WTC11 (cell line): ENCODE results near the gene SLC28A1. TPM values are rescaled to one million over a fixed set of nuclear protein-coding genes. Genes with fewer than 3 reads are reported as not detected.

ENCODE experiments used
- ATAC-seq: fragments of 200-7000 bp; cut with Tn5 transposase; 2 replicates; pipeline ENCODE4 v1.10.0; 2021; ENCODE audit warnings: mild to moderate bottlenecking, moderate library complexity
- CTCF ChIA-PET: fragments of 300-600 bp; sonication (Branson Sonifier 250); formaldehyde crosslinking; loops from one replicate; lab custom pipeline; 2021; ENCODE audit warnings: antibody characterized with exemption; lab: Charles Lee
- POLR2A ChIA-PET: fragments of 350-600 bp; sonication (Branson Sonifier 250); formaldehyde crosslinking; loops from one replicate; lab custom pipeline; 2021; ENCODE audit warnings: antibody characterized with exemption; lab: Charles Lee
- DNase-seq: peaks from one replicate; pipeline ENCODE4 v3.0.0; 2021; ENCODE audit warnings: low spot score
- H3K27ac Mint-ChIP-seq: 2 replicates; pipeline ENCODE4 v1.8.0; 2021; ENCODE audit warnings: mixed read lengths
- H3K27me3 Mint-ChIP-seq: 2 replicates; pipeline ENCODE4 v1.8.0; 2021; ENCODE audit warnings: low read depth, mild to moderate bottlenecking, moderate library complexity, mixed read lengths
- H3K36me3 Mint-ChIP-seq: 2 replicates; pipeline ENCODE4 v1.8.0; 2021; ENCODE audit warnings: mixed read lengths
- H3K4me1 Mint-ChIP-seq: 2 replicates; pipeline ENCODE4 v1.8.0; 2022; ENCODE audit warnings: mixed read lengths
- H3K4me3 Mint-ChIP-seq: 2 replicates; pipeline ENCODE4 v1.8.0; 2021; ENCODE audit warnings: mild to moderate bottlenecking, moderate library complexity, mixed read lengths
- H3K9me3 Mint-ChIP-seq: 2 replicates; pipeline ENCODE4 v1.8.0; 2021; ENCODE audit warnings: mixed read lengths
- ATF2 ChIP-seq: sonication (generic); formaldehyde crosslinking; IDR thresholded peaks from 2 replicates; pipeline ENCODE4 v1.8.1; 2022; ENCODE audit warnings: low read depth, missing genetic modification reagents, borderline replicate concordance
- ATF3 ChIP-seq: sonication (generic); formaldehyde crosslinking; conservative IDR thresholded peaks from 2 replicates; pipeline ENCODE4 v1.8.1; 2022; ENCODE audit warnings: mild to moderate bottlenecking, missing genetic modification reagents
- ESRRA ChIP-seq: sonication (generic); formaldehyde crosslinking; IDR thresholded peaks from 2 replicates; pipeline ENCODE4 v1.8.1; 2022; ENCODE audit warnings: mild to moderate bottlenecking, missing genetic modification reagents, borderline replicate concordance
- ETV6 ChIP-seq: sonication (generic); formaldehyde crosslinking; IDR thresholded peaks from 2 replicates; pipeline ENCODE4 v1.8.1; 2022; ENCODE audit warnings: mild to moderate bottlenecking, missing genetic modification reagents
- GABPB1 ChIP-seq: sonication (generic); formaldehyde crosslinking; IDR thresholded peaks from 2 replicates; pipeline ENCODE4 v1.8.1; 2023; ENCODE audit warnings: mild to moderate bottlenecking, missing genetic modification reagents
- KAT7 ChIP-seq: sonication (generic); formaldehyde crosslinking; IDR thresholded peaks from 2 replicates; pipeline ENCODE4 v1.8.1; 2023; ENCODE audit warnings: missing genetic modification reagents, mild to moderate bottlenecking, borderline replicate concordance
- MAX ChIP-seq: sonication (generic); formaldehyde crosslinking; IDR thresholded peaks from 2 replicates; pipeline ENCODE4 v1.8.0; 2022; ENCODE audit warnings: mild to moderate bottlenecking, missing genetic modification reagents
- MXD4 ChIP-seq: fragments of 250-450 bp; sonication (Bioruptor Pico); IDR thresholded peaks from 2 replicates; pipeline ENCODE4 v1.8.0; 2021; ENCODE audit warnings: mild to moderate bottlenecking, moderate library complexity, borderline replicate concordance
- MYBL2 ChIP-seq: sonication (generic); formaldehyde crosslinking; IDR thresholded peaks from 2 replicates; pipeline ENCODE4 v1.8.1; 2023; ENCODE audit warnings: mild to moderate bottlenecking, moderate library complexity, missing genetic modification reagents
- NR1H2 ChIP-seq: sonication (generic); formaldehyde crosslinking; IDR thresholded peaks from 2 replicates; pipeline ENCODE4 v1.9.0; 2021; ENCODE audit warnings: mild to moderate bottlenecking, moderate library complexity, missing genetic modification reagents
- PRRX2 ChIP-seq: fragments of 250-450 bp; sonication (Bioruptor Pico); IDR thresholded peaks from 2 replicates; pipeline ENCODE4 v1.8.0; 2021; ENCODE audit warnings: mild to moderate bottlenecking
- RORB ChIP-seq: fragments of 250-450 bp; sonication (Bioruptor Pico); IDR thresholded peaks from 2 replicates; pipeline ENCODE4 v1.9.0; 2021; ENCODE audit warnings: mild to moderate bottlenecking
- SOX15 ChIP-seq: fragments of 250-450 bp; sonication (Bioruptor Pico); IDR thresholded peaks from 2 replicates; pipeline ENCODE4 v1.9.0; 2021; ENCODE audit warnings: mild to moderate bottlenecking
- SP1 ChIP-seq: sonication (generic); formaldehyde crosslinking; conservative IDR thresholded peaks from 2 replicates; pipeline ENCODE4 v1.8.1; 2022; ENCODE audit warnings: missing genetic modification reagents
- ZBTB21 ChIP-seq: sonication (generic); formaldehyde crosslinking; IDR thresholded peaks from 2 replicates; pipeline ENCODE4 v1.8.1; 2023; ENCODE audit warnings: mild to moderate bottlenecking, missing genetic modification reagents, borderline replicate concordance
- ZNF121 ChIP-seq: sonication (generic); formaldehyde crosslinking; IDR thresholded peaks from 2 replicates; pipeline ENCODE4 v1.8.0; 2023; ENCODE audit warnings: missing genetic modification reagents
- ZNF219 ChIP-seq: sonication (generic); formaldehyde crosslinking; IDR thresholded peaks from 2 replicates; pipeline ENCODE4 v1.8.0; 2023; ENCODE audit warnings: missing genetic modification reagents, mild to moderate bottlenecking, borderline replicate concordance
- total RNA-seq: library from RNA; stranded (reverse); gene quantifications from 3 replicates; pipeline ENCODE4 v1.2.3, GENCODE V29; 2021
- TF ChIP-seq, protein P1 (sequence below): sonication (generic); formaldehyde crosslinking; IDR thresholded peaks from 2 replicates; pipeline ENCODE4 v1.8.1; 2022; ENCODE audit warnings: low read depth, mild to moderate bottlenecking, moderate library complexity, missing genetic modification reagents, borderline replicate concordance
- TF ChIP-seq, protein P2 (sequence below): fragments of 250-450 bp; sonication (Bioruptor Pico); IDR thresholded peaks from 2 replicates; pipeline ENCODE4 v1.9.0; 2021; ENCODE audit warnings: mild to moderate bottlenecking, borderline replicate concordance

Gene SLC28A1
- total RNA-seq, 1 experiment from 2014 or later: not detected

GRCh38 chr15:84951736-84952135, 67.3 kb downstream of the SLC28A1 start (continued):
- TF ChIP-seq ATF2 (CRISPR knock-in tag) (no peak), PRRX2 (no peak), ETV6 (CRISPR knock-in tag) (no peak), MAX (no peak)

- ATAC-seq: no peak
- Mint-ChIP-seq H3K4me3 (no peak overlapping the region), H3K9me3 (peaks cover 5% of the 10 kb centered on the region; the same call in 1 of the 2 replicates), H3K36me3 (no peaks in the 10 kb centered on the region), H3K27me3 (no peaks in the 10 kb centered on the region), H3K4me1 (peaks cover 12% of the 10 kb centered on the region), H3K27ac (no peak overlapping the region)
- ChIA-PET CTCF (interaction anchor here (0.6 to 1.6 kb wide), 3 partner anchors 27 to 320 kb away, joined by 3 to 14 read pairs (median 8); partner anchors contain the start of gene PDE8A), POLR2A (no interaction called here)
- no peak for TF ChIP-seq ZBTB21 (CRISPR knock-in tag)
- TF ChIP-seq ZNF121 (CRISPR knock-in tag): no peak
- no peak for TF ChIP-seq RORB (CRISPR knock-in tag)
- no peak for TF ChIP-seq ATF3 (CRISPR knock-in tag)
- no peak for TF ChIP-seq SOX15 (CRISPR knock-in tag)
- TF ChIP-seq ZNF219: no peak
- TF ChIP-seq, protein P1, sequence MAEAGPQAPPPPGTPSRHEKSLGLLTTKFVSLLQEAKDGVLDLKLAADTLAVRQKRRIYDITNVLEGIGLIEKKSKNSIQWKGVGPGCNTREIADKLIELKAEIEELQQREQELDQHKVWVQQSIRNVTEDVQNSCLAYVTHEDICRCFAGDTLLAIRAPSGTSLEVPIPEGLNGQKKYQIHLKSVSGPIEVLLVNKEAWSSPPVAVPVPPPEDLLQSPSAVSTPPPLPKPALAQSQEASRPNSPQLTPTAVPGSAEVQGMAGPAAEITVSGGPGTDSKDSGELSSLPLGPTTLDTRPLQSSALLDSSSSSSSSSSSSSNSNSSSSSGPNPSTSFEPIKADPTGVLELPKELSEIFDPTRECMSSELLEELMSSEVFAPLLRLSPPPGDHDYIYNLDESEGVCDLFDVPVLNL: no peak
- TF ChIP-seq, protein P2, sequence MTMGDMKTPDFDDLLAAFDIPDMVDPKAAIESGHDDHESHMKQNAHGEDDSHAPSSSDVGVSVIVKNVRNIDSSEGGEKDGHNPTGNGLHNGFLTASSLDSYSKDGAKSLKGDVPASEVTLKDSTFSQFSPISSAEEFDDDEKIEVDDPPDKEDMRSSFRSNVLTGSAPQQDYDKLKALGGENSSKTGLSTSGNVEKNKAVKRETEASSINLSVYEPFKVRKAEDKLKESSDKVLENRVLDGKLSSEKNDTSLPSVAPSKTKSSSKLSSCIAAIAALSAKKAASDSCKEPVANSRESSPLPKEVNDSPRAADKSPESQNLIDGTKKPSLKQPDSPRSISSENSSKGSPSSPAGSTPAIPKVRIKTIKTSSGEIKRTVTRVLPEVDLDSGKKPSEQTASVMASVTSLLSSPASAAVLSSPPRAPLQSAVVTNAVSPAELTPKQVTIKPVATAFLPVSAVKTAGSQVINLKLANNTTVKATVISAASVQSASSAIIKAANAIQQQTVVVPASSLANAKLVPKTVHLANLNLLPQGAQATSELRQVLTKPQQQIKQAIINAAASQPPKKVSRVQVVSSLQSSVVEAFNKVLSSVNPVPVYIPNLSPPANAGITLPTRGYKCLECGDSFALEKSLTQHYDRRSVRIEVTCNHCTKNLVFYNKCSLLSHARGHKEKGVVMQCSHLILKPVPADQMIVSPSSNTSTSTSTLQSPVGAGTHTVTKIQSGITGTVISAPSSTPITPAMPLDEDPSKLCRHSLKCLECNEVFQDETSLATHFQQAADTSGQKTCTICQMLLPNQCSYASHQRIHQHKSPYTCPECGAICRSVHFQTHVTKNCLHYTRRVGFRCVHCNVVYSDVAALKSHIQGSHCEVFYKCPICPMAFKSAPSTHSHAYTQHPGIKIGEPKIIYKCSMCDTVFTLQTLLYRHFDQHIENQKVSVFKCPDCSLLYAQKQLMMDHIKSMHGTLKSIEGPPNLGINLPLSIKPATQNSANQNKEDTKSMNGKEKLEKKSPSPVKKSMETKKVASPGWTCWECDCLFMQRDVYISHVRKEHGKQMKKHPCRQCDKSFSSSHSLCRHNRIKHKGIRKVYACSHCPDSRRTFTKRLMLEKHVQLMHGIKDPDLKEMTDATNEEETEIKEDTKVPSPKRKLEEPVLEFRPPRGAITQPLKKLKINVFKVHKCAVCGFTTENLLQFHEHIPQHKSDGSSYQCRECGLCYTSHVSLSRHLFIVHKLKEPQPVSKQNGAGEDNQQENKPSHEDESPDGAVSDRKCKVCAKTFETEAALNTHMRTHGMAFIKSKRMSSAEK: no peak
- no peak for TF ChIP-seq NR1H2 (CRISPR knock-in tag)
- no peak for TF ChIP-seq KAT7 (CRISPR knock-in tag)
- TF ChIP-seq GABPB1 (CRISPR knock-in tag): no peak
- TF ChIP-seq SP1: no peak
- no peak for TF ChIP-seq ESRRA (CRISPR knock-in tag)
- TF ChIP-seq MYBL2 (CRISPR knock-in tag): no peak
- DNase-seq: no peak
Measured at GRCh38 chr15:84953136-84953535, 68.7 kb downstream of the SLC28A1 start.

DNA sequence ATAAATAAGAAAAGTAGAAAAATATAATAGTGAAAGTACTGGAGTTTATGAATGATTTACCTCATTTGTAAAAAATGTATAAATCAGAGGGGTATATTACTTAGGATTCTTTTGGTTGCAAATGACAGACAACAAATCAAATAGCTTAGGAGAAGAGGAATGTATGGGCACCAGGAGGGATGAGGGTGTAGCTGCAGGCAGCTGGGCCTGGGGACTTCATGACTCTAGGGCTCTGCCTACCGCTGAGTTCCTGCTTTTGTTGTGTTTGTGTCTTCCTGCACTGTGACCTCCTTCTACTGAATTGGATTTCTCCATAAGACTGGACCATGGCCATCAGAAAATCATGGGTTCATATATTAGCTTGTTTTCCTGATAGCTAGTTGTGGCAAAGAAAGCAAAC, 69.3 kb downstream of the SLC28A1 start:
- H3K4me3 Mint-ChIP-seq: no peak overlapping the region
- no peaks in the 10 kb centered on the region for H3K36me3 Mint-ChIP-seq
- DNase-seq: no peak
- TF ChIP-seq MXD4 (CRISPR knock-in tag): no peak
- CTCF ChIA-PET: interaction anchor here (0.8 to 1.6 kb wide), 3 partner anchors 27 to 215 kb away, joined by 8 to 14 read pairs (median 9); partner anchors contain the start of gene PDE8A
- no peak for ATAC-seq
- peaks cover 12% of the 10 kb centered on the region for H3K4me1 Mint-ChIP-seq
- no peaks in the 10 kb centered on the region for H3K27me3 Mint-ChIP-seq
- POLR2A ChIA-PET: interaction anchor here (0.5 to 1.8 kb wide), 2 partner anchors 18 to 28 kb away, joined by 5 to 6 read pairs; partner anchors contain the start of gene PDE8A
- peaks cover 5% of the 10 kb centered on the region; the same call in 1 of the 2 replicates for H3K9me3 Mint-ChIP-seq
- no peak overlapping the region for H3K27ac Mint-ChIP-seq
